ENCODE data around the gene CLEC4A.
"Not testable (repeated sequence)": the region's sequence is repeated elsewhere in the genome, so short reads cannot be mapped to it uniquely, and the experiment has no call there.

The CLEC4A gene

DNA sequence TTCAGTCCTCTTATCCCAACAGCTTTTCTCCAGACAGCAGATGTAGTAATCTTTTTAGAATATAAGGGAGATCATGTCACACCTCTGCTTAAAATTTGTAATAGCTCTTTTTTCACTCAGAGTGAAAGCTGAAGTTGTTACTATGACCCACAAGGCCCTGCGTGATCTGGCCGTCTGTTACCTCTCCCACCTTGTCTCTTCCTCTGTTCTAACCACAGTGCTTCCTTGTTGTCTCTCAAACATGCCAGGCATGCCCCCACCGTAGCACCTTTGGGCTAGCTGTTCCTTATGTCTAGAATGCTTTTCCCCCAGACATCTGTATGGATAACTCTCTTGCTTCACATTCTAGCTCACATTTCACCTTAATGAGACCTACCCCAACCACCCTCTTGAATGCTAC is 34.8 kb upstream of the CLEC4A start:
- Histone ChIP-seq H3K9ac (ENCODE audit: low read length in 2 of 2) (no peak overlapping the region), H3K9me3 (ENCODE audit: control insufficient read depth in 2 of 2, low read length in 2 of 2) (no peaks in the 10 kb centered on the region), H3K36me3 (ENCODE audit: control insufficient read depth in 2 of 2, insufficient read depth in 2 of 2, low read length in 2 of 2) (peaks cover 30 to 36% of the 10 kb centered on the region in 2 donors), H3K27ac (ENCODE audit: low read length) (no peak overlapping the region), H3K4me3 (ENCODE audit: low read length in 2 of 2) (no peak overlapping the region), H3K4me1 (ENCODE audit: control insufficient read depth, insufficient read depth, low read length) (peaks cover 4% of the 10 kb centered on the region), H3K27me3 (ENCODE audit: control insufficient read depth in 1 of 2, insufficient read depth in 2 of 2, low read length in 2 of 2) (no peaks in the 10 kb centered on the region)

- peaks cover 31 to 39% of the 10 kb centered on the region in 2 donors for H3K36me3 ChIP-seq (ENCODE audit: control insufficient read depth in 2 of 2, insufficient read depth in 2 of 2, low read length in 2 of 2)
Observed at GRCh38 chr12:8089277-8089676, 34.1 kb upstream of the CLEC4A start.

DNA sequence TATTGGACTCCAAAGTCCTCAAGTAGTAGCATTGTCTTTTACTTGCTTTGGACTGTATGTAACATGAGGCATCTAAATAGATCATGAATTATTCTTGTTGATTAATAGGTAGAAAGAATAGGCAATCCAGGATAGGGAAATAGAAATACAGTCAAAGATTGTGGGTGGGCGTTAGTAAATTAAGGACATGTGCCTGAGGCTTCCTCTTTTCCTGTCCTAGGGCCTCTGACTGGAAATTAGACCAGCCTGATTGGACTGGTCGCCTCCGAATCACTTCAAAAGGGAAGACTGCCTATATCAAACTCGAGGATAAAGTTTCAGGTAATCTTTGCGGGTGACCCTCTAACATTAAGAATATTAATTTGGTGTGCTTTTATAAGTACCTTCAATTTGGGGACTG is 33.7 kb upstream of the CLEC4A start:
- H3K4me3 ChIP-seq (ENCODE audit: low read length in 2 of 2) = no peak overlapping the region
- no peaks in the 10 kb centered on the region for H3K27me3 ChIP-seq (ENCODE audit: control insufficient read depth in 1 of 2, insufficient read depth in 2 of 2, low read length in 2 of 2)
- H3K36me3 ChIP-seq (ENCODE audit: control insufficient read depth in 2 of 2, insufficient read depth in 2 of 2, low read length in 2 of 2) = peaks cover 35 to 43% of the 10 kb centered on the region in 2 donors
- H3K27ac ChIP-seq (ENCODE audit: low read length) = no peak overlapping the region
- H3K9me3 ChIP-seq (ENCODE audit: control insufficient read depth in 2 of 2, low read length in 2 of 2) = no peaks in the 10 kb centered on the region
- H3K4me1 ChIP-seq (ENCODE audit: control insufficient read depth, insufficient read depth, low read length) = no peaks in the 10 kb centered on the region
- H3K9ac ChIP-seq (ENCODE audit: low read length in 2 of 2) = no peak overlapping the region

More at GRCh38 chr12:8089277-8089676, 34.1 kb upstream of the CLEC4A start:
- H3K27me3 ChIP-seq (ENCODE audit: control insufficient read depth in 1 of 2, insufficient read depth in 2 of 2, low read length in 2 of 2); H3K27ac ChIP-seq (ENCODE audit: low read length); H3K4me1 ChIP-seq (ENCODE audit: control insufficient read depth, insufficient read depth, low read length); H3K4me3 ChIP-seq (ENCODE audit: low read length in 2 of 2); H3K9ac ChIP-seq (ENCODE audit: low read length in 2 of 2); H3K9me3 ChIP-seq (ENCODE audit: control insufficient read depth in 2 of 2, low read length in 2 of 2): not testable (repeated sequence)

DNA sequence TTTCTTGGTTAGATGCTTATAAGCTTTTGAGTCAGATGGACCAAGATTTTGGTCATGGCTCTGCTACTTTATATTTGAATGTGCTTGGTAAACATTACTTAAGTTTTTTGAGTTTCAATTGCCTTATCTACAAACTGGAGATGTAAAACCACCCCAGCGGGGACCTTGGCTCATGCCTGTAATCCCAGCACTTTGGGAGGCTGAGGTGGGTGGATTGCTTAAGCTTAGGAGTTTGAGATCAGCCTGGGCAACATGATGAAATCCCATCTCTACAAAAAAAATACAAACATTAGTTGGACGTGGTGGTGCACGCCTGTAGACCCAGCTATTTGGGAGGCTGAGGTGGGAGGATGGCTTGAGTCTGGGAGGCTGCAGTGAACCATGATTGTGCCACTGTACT is 30.1 kb upstream of the CLEC4A start:
- Histone ChIP-seq H3K4me1 (ENCODE audit: control insufficient read depth, insufficient read depth, low read length) (no peaks in the 10 kb centered on the region), H3K4me3 (ENCODE audit: low read length in 2 of 2) (no peak overlapping the region), H3K9me3 (ENCODE audit: control insufficient read depth in 2 of 2, low read length in 2 of 2) (no peaks in the 10 kb centered on the region), H3K36me3 (ENCODE audit: control insufficient read depth in 2 of 2, insufficient read depth in 2 of 2, low read length in 2 of 2) (peaks cover 56 to 64% of the 10 kb centered on the region in 2 donors), H3K27ac (ENCODE audit: low read length) (no peak overlapping the region), H3K27me3 (ENCODE audit: control insufficient read depth in 1 of 2, insufficient read depth in 2 of 2, low read length in 2 of 2) (no peaks in the 10 kb centered on the region), H3K9ac (ENCODE audit: low read length in 2 of 2) (no peak overlapping the region)

GRCh38 chr12:8096281-8096915 is 27.0 kb upstream of the CLEC4A start:
- H3K27ac ChIP-seq (ENCODE audit: low read length) = no peak overlapping the region
- H3K4me3 ChIP-seq (ENCODE audit: low read length in 2 of 2) = no peak overlapping the region
- peaks cover 46 to 51% of the 10 kb centered on the region in 2 donors for H3K36me3 ChIP-seq (ENCODE audit: control insufficient read depth in 2 of 2, insufficient read depth in 2 of 2, low read length in 2 of 2)
- H3K4me1 ChIP-seq (ENCODE audit: control insufficient read depth, insufficient read depth, low read length) = no peaks in the 10 kb centered on the region
- no peaks in the 10 kb centered on the region for H3K27me3 ChIP-seq (ENCODE audit: control insufficient read depth in 1 of 2, insufficient read depth in 2 of 2, low read length in 2 of 2)
- no peak overlapping the region for H3K9ac ChIP-seq (ENCODE audit: low read length in 2 of 2)
- H3K9me3 ChIP-seq (ENCODE audit: control insufficient read depth in 2 of 2, low read length in 2 of 2) = no peaks in the 10 kb centered on the region

- H3K4me1 ChIP-seq (ENCODE audit: control insufficient read depth, insufficient read depth, low read length) = no peaks in the 10 kb centered on the region
- no peak overlapping the region for H3K9ac ChIP-seq (ENCODE audit: low read length in 2 of 2)
- peaks cover 26 to 28% of the 10 kb centered on the region in 2 donors for H3K36me3 ChIP-seq (ENCODE audit: control insufficient read depth in 2 of 2, insufficient read depth in 2 of 2, low read length in 2 of 2)
Observed at GRCh38 chr12:8099235-8099634, 24.2 kb upstream of the CLEC4A start.

DNA sequence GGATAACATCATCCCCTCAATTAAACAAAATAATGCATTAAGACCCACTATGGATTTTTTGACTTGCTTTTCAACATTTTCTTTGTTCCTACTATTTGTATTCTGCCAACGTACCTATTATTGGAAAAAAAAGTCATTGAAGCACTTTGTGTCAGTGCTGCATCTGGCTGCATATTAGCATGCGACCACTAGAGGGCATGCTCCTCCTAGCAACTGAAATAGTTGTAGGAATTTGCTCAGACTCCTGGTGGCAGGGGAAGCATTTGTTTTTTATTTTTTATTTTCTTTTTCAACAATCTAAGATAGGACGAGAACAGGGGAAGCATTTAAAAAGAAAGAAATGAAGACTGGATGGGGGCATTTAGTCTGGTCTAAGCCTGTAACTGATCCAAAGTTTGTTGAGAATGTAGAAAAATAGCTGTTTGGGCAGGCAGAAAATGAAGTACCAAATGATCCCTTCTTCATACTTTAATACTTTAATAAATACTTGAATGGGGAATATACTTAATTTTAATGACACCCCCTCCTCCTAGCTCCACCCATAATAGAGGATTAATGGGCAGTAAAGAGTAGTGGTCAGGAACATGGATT is 14.5 kb upstream of the CLEC4A start:
- H3K4me1 ChIP-seq (ENCODE audit: control insufficient read depth, insufficient read depth, low read length) = no peaks in the 10 kb centered on the region
- H3K36me3 ChIP-seq (ENCODE audit: control insufficient read depth in 2 of 2, insufficient read depth in 2 of 2, low read length in 2 of 2) = peaks cover 2 to 4% of the 10 kb centered on the region in 2 donors
- H3K27me3 ChIP-seq (ENCODE audit: control insufficient read depth in 1 of 2, insufficient read depth in 2 of 2, low read length in 2 of 2) = no peaks in the 10 kb centered on the region
- no peak overlapping the region for H3K4me3 ChIP-seq (ENCODE audit: low read length in 2 of 2)
- no peak overlapping the region for H3K27ac ChIP-seq (ENCODE audit: low read length)
- no peak overlapping the region for H3K9ac ChIP-seq (ENCODE audit: low read length in 2 of 2)
- no peaks in the 10 kb centered on the region for H3K9me3 ChIP-seq (ENCODE audit: control insufficient read depth in 2 of 2, low read length in 2 of 2)

More at GRCh38 chr12:8099235-8099634, 24.2 kb upstream of the CLEC4A start:
- H3K4me3 ChIP-seq (ENCODE audit: low read length in 2 of 2) = no peak overlapping the region
- no peak overlapping the region for H3K27ac ChIP-seq (ENCODE audit: low read length)
- no peaks in the 10 kb centered on the region for H3K9me3 ChIP-seq (ENCODE audit: control insufficient read depth in 2 of 2, low read length in 2 of 2)
- H3K27me3 ChIP-seq (ENCODE audit: control insufficient read depth in 1 of 2, insufficient read depth in 2 of 2, low read length in 2 of 2) = no peaks in the 10 kb centered on the region

- not testable (repeated sequence) for H3K27ac ChIP-seq (ENCODE audit: low read length); H3K36me3 ChIP-seq (ENCODE audit: control insufficient read depth in 2 of 2, insufficient read depth in 2 of 2, low read length in 2 of 2); H3K4me1 ChIP-seq (ENCODE audit: control insufficient read depth, insufficient read depth, low read length); H3K9me3 ChIP-seq (ENCODE audit: control insufficient read depth in 2 of 2, low read length in 2 of 2); H3K4me3 ChIP-seq (ENCODE audit: low read length in 2 of 2); H3K27me3 ChIP-seq (ENCODE audit: control insufficient read depth in 1 of 2, insufficient read depth in 2 of 2, low read length in 2 of 2); H3K9ac ChIP-seq (ENCODE audit: low read length in 2 of 2)
Observed at GRCh38 chr12:8113117-8113516, 10.3 kb upstream of the CLEC4A start.

GRCh38 chr12:8120072-8120713 is 3.2 kb upstream of the CLEC4A start:
- Histone ChIP-seq H3K4me1 (ENCODE audit: control insufficient read depth, insufficient read depth, low read length) (no peaks in the 10 kb centered on the region), H3K27ac (ENCODE audit: low read length) (no peak overlapping the region), H3K27me3 (ENCODE audit: control insufficient read depth in 1 of 2, insufficient read depth in 2 of 2, low read length in 2 of 2) (no peaks in the 10 kb centered on the region), H3K9ac (ENCODE audit: low read length in 2 of 2) (no peak overlapping the region), H3K4me3 (ENCODE audit: low read length in 2 of 2) (no peak overlapping the region), H3K36me3 (ENCODE audit: control insufficient read depth in 2 of 2, insufficient read depth in 2 of 2, low read length in 2 of 2) (no peaks in the 10 kb centered on the region), H3K9me3 (ENCODE audit: control insufficient read depth in 2 of 2, low read length in 2 of 2) (no peaks in the 10 kb centered on the region)

DNA sequence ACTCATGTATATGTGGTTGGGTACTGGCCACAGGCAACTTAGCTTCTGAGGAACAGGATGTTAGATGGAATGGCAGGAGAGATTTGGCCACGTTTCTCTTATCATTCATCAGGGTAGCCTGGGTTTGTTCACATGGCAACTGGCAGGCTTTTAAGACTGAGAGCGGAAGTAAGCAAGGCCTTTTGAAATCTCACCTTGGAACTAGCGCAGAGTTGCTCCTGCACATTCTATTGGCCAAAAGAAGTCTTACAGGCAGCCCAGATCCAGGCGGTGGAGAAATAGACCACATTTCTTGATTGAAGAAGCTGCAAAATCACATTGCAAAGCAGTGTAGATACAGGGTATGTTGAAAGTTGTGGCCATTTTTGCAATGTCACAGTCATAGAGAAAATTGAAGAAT is 3.7 kb downstream of the CLEC4A start:
- Histone ChIP-seq H3K9me3 (ENCODE audit: control insufficient read depth in 2 of 2, low read length in 2 of 2) (no peaks in the 10 kb centered on the region), H3K9ac (ENCODE audit: low read length in 2 of 2) (no peak overlapping the region), H3K27me3 (ENCODE audit: control insufficient read depth in 1 of 2, insufficient read depth in 2 of 2, low read length in 2 of 2) (no peaks in the 10 kb centered on the region), H3K36me3 (ENCODE audit: control insufficient read depth in 2 of 2, insufficient read depth in 2 of 2, low read length in 2 of 2) (peaks cover 2 to 3% of the 10 kb centered on the region in 2 donors), H3K4me1 (ENCODE audit: control insufficient read depth, insufficient read depth, low read length) (no peaks in the 10 kb centered on the region), H3K4me3 (ENCODE audit: low read length in 2 of 2) (no peak overlapping the region), H3K27ac (ENCODE audit: low read length) (no peak overlapping the region)
